GM21717 (cell line): ENCODE measurements around the gene ZBBX.

Source experiments
- ATAC-seq: cut with Tn5 transposase; IDR thresholded peaks from one replicate; pipeline ENCODE4 v1.9.1; 2021; ENCODE audit warnings: mild to moderate bottlenecking, moderate library complexity; ENCODE audit not compliant: unreplicated experiment

The ZBBX gene

DNA sequence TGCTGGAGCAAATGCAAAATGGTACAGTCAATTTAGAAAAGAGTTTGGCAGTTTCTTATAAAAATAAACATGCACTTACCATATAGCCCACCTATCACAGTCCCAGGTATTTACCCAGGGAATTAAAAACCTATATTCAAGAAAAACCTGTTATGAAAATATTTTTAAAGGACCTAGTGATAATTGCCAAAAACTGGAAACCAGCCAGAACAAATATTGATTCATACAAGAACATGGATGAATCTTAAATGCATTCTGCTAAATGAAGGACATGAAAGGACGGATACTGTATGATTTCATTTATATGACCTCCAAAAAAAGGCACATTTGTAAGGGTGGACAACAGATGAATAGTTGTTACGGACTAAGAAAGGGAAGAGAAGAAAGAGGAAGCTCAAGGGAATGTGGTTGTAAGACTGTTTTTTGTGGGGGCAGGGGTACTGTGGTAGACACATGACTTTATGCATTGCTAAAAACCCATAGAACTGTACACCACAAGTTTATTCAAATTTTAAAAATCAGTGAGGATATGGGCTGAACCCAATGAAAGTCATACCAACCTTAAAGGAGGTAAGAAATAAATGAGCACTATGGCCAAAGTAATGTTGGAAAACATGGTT is 61.0 kb downstream of the ZBBX start:
- ATAC-seq, result no peak

DNA sequence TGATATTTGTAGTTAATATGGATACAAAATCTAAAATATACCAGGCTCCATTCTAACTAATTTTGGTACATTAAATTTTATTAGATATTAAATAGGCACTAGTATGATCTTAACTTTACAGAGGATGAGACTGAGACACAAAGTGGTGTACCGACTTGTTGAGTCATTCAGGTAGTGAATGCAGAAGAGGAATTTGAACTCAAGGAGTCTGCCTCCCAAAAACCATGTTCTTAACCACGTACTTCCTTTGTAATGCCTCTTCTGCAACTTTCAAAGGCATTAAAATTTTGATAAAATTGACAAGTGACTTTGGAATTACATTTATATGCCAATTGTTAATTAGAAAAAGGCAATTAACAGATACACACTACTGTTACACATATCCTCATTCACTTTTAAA is 61.8 kb downstream of the ZBBX start:
- ATAC-seq, result peak; percentile 55

DNA sequence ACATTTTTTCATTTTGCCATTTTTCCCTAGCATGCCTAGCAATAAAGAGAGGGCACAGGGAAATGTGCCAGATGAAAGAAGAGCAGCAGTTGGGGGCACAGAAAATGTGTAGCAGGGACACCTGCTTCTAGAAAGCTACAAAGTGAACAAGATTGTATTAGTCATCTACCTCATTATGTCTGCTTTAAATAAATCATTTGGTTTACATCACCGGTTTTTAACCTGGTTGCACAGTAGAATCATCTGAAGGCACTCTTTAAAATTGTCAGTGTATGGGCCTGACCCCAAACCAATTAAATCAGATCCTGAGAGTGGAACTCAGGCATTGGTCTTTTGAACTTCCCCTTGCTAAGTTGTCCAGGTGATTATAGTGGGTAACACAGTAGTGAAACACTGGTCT is 73.8 kb downstream of the ZBBX start:
- no peak for ATAC-seq

DNA sequence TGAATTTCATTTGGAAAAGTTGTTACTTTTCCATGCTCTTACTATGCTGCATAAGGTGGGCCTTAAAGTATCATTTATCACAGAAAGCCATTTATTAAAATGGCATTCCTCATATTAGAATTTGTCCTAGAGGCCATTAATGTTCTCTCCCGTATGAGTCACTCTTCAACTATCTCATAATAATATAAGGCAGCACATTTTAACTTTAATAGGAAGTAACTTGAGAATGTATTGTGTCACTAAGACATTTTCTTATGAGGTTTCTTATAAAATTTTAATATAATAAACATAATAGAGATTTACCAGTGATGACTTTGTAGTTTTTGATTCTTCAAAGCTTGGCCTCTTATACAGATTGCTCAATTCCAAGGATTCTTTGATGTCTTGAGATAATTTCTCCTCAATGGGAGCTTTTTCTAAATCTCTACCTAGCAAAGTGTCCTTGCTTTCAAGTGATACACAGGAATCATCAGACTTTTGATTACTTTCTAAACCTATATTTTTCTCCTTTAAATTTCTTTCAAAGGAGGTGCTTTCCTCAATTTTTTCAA is 74.7 kb downstream of the ZBBX start:
- no peak for ATAC-seq

DNA sequence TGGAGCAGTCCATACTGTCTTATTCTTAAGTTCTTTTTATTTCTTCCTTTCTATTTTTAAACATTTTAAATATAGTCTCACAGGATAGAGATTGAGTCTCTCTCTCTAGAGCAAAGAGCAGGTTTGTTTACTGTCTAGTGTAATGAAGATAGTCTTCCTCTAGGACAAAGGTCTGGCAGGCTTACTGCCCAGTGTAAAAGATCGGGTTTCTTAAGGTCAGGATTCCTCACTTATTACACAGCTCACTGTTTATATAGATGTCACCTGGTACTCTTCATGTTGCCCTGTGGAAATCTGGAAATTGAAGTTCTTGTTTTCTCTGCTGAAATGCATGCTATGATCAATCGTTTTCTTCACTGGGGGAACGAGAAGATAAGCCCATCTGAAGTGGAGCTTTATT is 76.0 kb downstream of the ZBBX start:
- no peak for ATAC-seq

DNA sequence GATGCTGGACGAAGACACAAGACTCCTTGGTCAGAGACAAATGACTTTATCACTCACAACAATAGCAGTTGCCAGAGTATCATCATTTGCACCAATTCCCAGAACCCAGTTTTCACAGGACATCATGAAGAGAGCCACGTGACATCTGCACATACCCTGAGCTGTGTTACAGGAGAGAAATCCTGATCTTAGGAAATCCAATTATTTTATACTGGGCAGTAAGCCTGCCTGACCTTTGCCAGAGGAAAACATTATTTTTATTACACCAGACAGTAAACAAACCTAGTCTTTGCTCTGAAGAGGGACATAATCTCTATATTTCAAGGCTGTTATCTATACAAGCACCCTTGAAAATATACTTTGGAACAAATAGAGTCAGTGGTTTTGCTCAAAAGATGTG is 77.4 kb downstream of the ZBBX start:
- no peak for ATAC-seq

DNA sequence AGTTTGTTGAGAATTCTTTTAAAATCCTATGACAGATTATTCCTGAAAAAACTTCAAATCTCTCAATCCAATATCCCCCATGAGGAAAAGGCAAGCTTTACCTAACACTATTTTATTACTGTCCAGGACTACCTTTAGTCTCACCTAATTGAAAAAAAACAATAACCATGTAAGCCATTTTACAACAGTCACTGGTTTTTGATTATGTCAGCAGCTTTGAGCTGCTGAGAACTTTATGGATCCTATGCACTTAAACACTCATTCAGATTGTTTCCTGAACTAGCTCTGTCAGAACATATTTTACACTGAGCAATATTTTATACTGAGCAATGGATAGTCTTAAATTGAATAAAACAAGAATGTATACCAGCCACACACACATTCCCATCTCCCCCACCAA is 79.9 kb downstream of the ZBBX start:
- no peak for ATAC-seq

DNA sequence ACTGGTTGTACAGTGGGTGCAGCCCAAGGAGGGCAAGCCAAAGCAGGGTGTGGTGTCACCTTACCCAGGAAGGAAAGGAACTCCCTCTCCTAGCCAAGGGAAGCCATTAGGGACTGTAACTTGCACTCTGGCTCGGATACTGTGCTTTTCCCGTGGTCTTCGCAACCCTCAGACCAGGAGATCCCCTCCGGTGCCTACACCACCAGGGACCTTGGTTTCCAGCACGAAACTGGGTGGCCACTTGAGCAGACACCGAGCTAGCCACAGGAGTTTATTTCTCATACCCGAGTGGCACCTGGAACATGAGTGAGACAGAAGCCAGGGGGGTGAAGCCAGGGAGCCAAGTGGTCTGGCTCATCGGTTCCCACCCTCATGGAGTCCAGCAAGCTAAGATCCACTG is 90.7 kb downstream of the ZBBX start:
- ATAC-seq, result no peak

DNA sequence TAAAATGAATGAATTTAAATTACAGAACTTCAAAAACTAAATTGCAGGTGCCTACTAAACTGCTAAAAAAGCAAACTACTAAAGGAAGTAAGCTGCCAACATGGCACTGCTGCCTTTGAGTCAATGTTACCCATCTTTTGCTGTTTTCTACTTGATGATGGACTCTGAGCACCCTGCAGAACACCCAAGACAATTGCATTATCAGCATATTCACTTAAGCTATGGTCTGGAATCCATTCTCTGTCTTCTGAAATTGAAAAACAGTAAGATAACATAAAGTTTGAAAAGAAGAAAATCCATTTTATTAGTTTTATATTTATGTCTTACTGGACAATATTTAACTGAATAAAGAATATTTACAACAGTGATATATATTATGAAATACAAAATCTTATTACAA is 91.4 kb downstream of the ZBBX start:
- ATAC-seq, result no peak

DNA sequence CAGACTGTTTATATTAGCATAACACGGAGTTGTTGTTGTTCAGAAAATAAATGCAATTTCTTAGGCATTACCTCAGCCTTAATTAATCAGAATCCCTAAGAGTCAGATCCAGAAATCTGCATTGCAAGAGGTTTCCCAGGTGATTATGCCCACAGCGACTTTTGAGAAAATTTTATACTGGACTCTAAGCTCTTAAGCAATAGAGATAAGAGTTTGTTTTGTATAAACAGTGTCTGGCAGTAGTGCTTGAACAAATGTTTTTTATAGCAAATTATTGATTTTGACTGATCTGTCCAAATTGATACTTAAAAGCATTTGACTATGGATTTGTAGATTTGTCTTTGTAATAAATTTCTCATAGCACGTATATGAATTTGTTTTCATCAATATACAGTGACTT is 92.8 kb downstream of the ZBBX start:
- ATAC-seq, result no peak

DNA sequence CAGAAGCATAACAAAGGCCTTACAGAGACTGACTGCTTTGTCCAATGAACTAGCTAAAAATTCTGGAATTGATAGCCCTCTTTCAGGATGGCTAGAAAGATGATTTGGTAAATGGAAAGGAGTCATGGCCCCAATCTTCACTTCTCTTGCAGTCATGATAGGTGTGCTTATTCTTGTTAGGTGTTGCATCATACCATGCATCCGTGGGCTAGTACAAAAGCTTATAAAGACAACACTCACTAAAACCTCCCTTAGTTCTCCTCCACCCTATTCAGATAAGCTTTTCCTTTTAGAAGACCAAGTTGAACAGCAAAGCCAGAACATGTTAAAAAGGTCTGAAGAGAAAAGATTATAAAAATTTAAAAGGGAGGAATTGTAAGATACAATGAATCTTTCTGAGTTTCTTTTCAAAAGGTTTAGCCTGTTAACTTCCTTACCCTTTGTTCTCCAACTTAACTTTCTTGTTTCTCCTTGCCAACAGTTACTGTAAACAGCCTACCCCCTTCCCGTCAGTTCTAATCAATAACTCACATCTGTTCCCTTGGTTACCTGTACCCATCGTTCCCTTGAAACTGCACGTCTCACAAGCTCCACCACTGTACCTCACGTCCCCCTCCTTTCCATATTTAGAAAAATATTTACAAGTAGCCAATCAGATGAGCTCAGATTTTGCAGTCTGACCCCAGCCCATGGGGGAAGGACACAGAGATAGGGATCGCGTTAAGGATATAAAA is 105.8 kb downstream of the ZBBX start:
- no peak for ATAC-seq

DNA sequence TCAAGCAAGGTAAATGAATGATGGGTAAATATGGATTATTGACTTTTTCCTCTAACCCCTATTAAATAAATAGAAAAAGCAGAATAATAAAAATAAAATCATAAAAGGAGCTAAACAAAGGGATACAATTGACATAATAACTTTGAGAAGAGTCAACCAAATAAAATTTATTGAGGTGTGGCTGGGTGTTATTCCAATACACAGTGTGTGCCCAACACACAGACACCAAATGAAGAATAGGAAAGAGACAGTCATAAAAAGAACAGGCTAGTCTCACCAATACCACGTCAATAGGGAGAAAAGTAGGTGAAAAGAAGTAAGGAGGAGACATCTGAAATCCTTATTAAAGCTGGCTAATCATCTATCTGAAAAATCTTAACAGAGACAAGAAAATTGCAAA is 127.1 kb downstream of the ZBBX start:
- ATAC-seq, result no peak

DNA sequence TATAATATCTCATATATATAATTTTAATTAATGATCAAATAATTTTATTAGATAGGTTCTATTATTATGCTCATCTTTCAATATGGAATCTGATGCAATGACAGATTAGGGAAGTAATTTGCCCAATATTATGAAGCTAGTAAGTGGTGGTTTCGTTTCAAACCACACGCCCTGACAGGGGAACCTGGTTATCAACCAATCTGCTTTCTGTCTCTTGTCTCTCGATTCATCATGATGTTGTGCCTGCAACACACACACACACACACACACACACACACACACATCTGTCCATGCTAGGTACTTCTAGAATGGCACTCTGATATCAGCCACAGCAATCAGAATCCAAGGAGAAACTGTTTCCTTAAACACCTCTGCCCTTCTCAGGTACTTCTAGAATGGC is 128.4 kb downstream of the ZBBX start:
- ATAC-seq, result no peak

DNA sequence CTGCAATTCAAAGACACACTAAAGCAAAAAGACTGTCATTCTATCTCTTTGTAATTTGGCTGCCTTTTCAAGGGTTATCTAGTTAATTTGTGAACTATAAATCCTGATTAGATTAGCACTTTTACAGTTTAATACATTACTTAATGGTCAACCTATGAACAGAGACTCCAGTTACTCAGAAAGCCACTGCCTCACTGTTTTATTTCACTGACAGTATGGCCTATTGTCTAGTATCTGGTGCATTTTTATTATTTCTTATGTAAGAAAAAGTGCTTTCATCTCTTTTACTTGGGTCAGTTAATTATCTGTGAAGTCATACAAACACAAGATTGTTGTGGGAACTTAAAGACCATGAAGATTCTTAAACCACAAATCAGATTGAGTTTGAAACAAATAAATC is 133.8 kb downstream of the ZBBX start:
- ATAC-seq, result no peak

DNA sequence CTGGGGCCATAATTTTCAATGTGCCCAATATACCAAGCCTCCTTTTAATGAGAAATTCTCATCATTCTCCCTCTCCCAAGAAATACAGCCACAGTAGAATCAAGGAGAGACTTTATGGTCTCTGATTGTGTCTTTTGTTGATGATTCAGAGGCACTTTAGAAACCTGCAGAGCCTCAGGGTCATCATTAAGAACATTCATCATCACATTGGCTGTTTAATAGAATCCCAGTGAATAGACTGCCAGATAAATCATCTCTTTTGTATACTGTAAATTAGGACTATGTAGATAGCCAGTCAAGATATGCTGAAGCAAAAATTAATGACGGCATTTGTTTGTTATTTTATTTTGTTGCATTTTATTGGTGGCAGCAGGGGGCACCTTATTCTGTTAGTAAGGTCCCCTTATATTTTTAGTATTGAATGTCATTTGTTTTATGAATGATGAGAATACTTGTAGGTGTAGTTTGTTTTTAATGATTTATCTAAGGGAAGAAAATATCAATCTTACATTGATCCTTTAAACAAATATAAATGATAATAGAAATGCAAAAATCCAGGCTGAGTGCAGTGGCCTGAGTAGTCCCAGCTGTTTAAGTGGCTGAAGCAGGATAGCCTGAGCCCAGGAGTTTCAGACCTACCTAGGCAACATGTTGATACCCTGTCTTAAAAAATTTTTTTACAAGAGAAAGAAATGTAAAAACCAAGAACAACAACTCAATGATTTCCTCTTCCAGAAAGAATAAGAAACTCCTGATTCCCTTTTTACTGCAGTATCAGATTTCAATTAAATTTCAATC is 138.8 kb downstream of the ZBBX start:
- no peak for ATAC-seq

DNA sequence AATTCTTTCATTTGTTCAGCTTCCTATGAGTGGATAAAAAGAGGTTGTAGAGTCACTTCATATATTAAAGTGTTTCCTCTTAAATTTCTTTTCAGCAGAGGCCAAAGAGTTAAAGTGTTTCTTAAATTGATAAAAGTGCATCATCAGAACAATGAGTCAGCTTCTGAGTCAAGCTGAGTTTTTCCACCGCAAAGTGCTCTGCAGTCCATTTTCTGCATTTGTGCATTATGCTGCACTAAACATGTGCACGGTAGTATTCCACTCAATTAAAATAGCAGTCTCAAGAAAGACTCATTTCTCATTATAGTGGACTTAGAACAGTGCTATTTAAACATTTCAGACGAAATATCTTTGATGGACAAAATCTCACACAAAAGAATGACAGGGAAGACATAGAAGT is 152.0 kb downstream of the ZBBX start:
- no peak for ATAC-seq

DNA sequence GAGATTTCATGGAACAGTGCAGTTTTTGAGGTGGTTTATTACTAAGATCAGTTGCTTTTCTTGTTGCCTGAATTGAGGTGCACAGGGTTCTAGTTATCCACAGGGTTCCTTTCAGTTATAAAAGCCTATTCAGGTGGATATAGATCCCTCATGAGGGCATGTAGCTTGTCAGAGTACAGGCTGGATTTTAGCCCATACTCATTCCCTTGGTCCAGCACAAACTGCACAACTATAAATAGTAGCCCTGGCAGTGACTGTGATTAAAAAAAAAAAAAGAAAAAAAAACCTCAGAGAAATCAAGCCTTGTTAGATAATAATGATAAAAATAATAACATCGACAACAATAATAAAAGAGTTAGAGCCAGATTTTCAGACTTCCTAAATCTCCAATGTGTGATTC is 154.3 kb downstream of the ZBBX start:
- no peak for ATAC-seq

DNA sequence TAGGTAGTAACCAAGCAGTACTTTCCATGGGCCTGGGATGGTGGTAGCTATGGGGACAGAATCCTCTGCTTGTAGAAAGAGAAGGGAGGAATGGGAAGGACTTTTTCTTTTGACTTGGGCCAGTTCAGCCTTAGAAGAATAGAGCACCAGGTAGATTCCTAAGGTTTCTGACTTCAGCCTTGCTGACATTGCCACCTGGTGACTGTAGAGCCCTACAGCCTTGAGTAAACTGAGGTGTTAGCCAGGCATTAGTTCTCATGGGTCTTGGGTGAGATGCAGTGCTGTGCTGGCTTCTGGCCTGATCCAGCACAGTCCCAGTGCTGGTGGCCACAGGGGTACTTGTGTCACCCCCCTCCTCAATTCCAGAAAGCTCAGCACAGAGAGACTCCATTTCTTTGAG is 171.1 kb downstream of the ZBBX start:
- no peak for ATAC-seq

DNA sequence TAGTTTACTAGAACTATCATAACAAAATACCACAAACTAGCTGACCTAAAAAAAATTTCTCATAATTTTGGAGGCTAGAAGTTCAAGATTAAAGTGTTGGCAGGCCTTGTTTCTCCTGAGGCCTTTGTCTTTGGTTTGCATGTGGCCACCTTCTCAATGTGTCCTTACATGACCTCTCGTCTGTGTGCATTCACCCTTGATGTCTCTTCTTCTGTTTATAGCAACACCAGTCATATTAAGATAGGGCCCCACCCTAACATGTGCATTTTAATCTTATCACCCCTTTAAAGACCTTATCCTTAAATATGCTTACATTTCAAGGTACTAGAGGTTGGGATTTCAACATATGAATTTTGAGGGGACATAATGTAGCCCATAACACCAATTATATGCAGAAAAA is 177.0 kb downstream of the ZBBX start:
- no peak for ATAC-seq

DNA sequence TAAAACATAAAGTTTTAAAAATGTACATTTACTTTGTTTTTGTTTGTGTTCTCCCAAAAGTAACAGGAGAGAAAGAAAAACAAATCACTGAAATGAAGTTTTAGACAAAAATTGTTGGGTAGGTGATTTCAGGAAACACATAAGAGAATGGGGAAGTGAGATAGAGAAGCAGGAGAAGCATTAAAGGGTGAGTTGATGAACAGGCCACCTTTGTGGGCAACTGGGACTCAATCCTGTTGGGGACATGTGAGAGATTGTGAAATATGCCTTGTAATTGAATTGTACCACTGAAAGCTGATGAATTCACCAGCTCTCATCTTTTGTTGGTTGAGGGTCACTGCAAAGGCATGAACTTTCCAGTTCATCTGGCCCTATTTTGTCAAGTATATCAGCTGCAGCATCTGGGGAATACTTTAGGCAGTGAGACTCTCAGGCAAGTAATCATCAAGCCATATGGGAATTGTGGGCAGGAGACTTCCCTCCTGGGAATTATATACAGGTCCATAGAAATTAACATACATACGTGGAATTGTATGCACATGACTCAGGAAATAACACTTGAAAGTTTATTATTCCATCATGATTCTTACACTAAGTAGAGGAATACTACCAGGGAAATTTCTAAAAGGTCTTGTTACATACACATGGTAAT is 181.0 kb downstream of the ZBBX start:
- no peak for ATAC-seq
